NCI-H510A (cell line): Measurements from ENCODE around the gene POLR1A.

Experiments used
- DNase-seq: peaks from one replicate; lab custom pipeline; 2025; lab: John Stamatoyannopoulos, UW

The POLR1A gene

DNA sequence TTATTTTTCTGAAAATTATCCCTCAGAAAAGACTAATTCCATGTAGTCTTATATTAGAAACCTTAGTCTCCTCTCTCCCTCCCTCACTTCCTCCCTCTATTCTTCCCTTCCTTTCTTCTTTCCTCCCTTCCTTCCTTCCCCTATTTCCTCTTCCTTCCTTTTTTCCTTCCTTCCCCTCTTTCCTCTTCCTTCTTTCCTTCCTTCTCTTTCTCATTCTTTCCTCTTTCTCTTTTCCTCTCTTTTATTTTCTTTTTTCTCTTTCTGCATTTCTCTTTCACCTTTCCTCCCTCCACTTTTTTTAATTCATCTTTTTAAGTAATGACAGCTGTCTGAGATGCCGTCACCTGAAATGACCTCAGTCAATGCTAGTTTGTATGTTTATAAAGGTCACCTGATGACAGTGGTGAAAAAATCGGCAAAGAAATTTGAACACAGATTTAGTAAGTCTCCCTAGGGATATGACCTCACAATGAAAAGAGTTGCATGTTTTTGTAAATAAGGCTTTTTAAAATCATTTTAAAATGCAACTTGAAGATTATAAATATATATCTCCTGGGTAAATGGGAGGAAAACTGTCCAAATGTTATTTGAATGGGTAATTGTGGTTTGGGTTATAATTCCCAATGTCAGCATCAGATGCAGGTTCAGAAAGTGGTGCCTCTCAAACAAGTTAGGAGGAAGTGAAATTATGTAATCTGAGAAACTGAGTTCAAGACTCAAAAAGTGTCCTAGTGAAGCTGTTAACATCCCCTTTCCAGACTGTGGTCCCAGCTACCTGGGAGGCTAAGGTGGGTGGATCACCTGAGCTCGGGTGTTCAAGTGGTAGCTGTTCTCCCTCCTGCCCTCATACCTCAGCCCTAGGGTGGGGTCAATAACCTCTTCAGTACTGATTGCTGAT is 126.6 kb downstream of the POLR1A start:
- DNase-seq, result no peak

DNA sequence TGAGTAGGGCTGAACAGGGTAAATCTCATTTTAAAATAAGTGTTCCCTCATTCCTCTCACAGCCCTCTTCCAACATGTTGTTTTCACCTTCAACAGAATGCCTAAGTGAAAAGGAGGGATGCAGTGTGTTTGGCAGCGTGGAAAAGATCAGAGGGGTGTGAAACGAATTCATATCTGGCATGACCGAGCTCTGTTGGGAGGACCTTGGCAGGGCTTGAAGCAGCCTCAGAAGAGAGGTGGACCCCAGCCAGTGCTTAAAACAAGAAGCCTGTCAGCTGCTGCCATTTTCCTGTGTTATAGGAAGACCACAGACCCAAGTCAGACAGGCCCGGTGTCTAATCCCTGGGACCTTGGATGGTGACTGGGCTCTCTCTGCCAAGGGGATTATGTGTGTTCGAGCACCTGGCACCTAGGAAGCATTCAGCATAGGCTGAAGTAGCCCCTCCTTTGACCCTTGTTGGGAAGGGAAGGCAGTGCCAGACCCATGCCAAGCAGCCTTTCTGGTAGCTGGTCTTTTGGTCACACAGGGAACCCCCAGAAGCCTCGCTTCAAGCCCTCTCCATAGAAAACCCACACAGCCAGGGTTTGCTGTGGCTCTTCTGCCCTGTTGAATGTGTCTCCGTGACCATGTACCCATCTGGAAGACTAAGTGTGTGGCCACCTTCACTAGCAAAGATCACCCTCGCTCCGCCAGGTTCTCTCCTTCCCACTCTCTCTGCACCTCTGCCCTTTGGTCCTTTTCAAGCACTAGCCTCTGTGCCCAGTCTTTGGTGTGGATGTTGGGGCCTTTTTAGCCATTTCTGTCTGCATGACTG is 129.4 kb downstream of the POLR1A start:
- no peak for DNase-seq

DNA sequence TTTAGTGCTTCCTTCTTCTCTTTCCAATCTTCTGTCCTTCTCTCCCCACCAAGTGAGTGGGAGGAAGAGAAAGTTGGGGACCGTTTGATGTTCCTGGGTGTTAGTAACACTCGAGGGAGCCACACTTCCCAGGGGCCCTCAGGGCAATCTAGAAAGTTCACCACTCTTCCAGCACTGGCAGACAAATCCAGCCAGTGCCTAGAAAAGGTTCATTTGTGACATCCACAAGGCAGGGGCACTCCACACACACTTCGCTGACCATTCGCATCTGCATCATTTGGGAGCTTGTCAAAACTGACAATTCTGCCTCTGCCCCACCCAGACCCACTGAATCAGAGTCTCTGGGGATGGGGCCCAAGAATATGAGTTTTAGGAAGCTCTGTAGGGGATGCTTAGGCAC is 130.1 kb downstream of the POLR1A start:
- no peak for DNase-seq

DNA sequence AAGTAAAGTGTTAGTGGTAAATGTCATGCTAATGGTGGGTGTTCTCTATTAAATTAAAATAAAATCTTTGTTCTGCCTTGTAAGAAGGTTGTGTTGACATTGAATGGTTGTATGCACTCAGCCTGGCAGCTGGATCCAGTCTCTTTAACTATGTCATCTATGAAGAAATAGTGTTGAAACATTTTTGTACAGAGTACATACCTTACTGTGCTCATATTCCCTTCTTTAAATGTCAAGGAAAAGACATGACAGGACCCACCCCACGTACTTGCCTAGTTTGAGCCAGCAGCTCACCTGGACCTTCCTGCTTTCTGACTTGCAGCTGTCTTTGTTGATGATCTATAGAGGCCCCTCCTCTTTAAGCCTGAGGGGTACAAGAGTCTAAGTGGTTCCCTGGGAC is 131.3 kb downstream of the POLR1A start:
- no peak for DNase-seq

DNA sequence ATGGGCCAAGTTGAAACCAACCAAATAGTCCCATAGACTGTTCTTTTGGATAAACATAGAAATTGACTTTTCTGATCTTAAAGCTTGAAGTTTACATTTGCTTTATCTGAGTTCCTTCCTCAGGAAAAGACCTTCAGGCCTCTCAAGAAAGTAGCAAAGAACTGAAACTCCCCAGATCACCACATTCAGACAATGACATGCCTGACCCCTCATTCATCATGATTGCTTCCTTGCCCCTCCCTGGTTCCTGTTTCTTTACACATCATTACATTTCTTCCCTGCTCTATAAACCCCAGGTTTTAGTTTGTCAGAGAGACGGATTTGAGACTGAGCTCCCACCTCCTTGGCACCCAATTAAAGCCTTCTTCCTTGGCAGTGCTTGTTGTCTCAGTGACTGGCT is 133.3 kb downstream of the POLR1A start:
- DNase-seq, result no peak

DNA sequence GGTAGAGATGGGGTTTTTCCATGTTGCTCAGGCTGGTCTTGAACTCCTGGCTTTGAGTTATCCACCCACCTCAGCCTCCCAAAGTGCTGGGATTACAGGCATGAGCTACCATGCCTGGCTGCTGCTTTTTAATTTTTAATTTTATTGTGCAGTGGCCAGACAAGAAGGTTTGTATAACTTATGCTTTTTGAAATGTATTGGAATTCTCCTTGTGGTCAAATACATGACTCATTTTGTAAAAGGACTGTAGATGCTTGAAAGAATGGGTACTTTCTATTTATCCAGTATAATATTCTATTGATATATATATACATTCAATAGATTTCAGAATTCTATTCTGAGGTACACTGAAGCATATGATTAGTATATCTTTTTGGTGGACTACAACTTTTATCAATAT is 134.3 kb downstream of the POLR1A start:
- no peak for DNase-seq
